Measurements from ENCODE around the gene DIP2C.
A peak's percentile ranks its signal among the peaks of the same experiment; 100 is the strongest.

DIP2C gene

DNA sequence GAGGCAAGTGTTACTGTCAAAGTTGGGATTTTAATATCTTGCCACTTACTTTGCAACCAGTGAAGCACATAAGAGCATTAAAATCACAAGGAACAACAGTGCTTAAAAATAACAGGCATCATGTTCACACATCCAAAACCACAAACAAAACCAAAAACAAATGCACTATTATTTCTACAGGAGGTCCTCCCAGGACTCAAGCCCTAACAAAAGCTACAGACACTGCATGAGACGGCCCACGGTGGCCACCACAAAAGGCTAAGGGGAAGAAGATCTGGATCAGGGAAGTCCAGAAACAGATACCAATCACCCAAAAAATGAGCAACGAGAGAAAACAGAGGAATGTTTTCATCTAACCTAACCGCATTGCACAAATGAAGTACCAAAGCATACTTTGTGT, 395.8 kb downstream of the DIP2C start:
- no peaks in the 10 kb centered on the region for H3K4me1 Mint-ChIP-seq (ENCODE audit: low read depth)
- no peaks in the 10 kb centered on the region for H3K9me3 Mint-ChIP-seq
- no peak overlapping the region for H3K27ac Mint-ChIP-seq
- H3K27me3 Mint-ChIP-seq, result no peaks in the 10 kb centered on the region
- peaks cover 2% of the 10 kb centered on the region for H3K36me3 Mint-ChIP-seq (ENCODE audit: low read depth)
- H3K4me3 Mint-ChIP-seq, result no peak overlapping the region
- DNase-seq, result no peak

DNA sequence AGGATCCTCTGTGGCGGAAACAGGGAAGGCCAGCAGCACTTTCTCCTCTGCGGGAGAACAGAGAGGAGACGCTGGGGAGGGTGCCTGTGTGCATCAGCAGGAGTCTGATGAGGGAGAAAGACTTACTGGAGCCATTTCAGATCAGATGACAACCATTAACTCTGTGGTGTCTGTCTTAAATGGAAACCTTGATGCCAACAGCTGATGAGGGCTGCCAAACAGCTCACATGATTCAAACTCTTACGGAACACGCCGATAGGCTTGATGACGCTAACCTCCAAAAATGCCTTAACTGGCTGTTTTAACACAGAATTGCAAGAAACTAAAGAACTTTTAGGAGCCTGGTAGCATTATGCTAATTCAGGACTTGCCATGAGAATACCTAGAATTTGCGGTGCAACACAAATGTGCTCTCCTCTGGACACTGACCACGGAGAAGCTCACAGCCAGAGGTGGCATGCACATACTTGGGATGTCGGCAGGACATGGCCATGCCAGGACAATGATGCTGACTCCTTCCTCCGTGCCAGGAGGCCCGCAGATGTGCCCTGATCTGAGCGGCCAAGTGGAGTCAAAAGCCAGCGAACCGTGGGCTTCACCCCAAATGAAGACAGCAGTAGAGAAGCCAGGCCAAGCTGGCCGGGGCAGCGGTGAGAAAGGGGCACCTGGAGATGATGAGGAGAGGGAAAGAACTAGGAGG, 399.3 kb downstream of the DIP2C start:
- Mint-ChIP-seq H3K36me3 (ENCODE audit: low read depth) (no peaks in the 10 kb centered on the region), H3K9me3 (no peaks in the 10 kb centered on the region), H3K27me3 (no peaks in the 10 kb centered on the region), H3K4me1 (ENCODE audit: low read depth) (no peaks in the 10 kb centered on the region), H3K27ac (no peak overlapping the region), H3K4me3 (no peak overlapping the region)
- DNase-seq, result no peak

DNA sequence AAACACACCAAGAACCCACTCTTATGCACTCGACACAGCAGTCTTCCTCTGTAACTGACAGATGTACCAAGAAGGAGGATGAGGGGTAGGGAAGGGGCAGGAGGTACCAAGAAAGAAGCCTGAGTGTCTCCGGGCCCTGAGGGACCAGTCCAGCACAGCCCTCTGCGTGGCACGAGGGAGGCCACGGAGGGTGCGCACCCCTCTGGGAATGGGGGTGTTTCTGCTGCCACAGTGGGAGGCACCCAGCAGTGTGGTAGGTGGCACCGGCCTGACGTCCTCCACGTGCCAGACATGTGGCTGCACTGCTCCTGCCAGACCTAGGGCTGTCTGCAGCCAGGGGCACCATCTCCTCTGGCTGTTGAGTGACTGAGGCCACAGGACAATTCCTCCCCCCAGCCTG, 399.9 kb downstream of the DIP2C start:
- H3K27ac Mint-ChIP-seq, result no peak overlapping the region

DNA sequence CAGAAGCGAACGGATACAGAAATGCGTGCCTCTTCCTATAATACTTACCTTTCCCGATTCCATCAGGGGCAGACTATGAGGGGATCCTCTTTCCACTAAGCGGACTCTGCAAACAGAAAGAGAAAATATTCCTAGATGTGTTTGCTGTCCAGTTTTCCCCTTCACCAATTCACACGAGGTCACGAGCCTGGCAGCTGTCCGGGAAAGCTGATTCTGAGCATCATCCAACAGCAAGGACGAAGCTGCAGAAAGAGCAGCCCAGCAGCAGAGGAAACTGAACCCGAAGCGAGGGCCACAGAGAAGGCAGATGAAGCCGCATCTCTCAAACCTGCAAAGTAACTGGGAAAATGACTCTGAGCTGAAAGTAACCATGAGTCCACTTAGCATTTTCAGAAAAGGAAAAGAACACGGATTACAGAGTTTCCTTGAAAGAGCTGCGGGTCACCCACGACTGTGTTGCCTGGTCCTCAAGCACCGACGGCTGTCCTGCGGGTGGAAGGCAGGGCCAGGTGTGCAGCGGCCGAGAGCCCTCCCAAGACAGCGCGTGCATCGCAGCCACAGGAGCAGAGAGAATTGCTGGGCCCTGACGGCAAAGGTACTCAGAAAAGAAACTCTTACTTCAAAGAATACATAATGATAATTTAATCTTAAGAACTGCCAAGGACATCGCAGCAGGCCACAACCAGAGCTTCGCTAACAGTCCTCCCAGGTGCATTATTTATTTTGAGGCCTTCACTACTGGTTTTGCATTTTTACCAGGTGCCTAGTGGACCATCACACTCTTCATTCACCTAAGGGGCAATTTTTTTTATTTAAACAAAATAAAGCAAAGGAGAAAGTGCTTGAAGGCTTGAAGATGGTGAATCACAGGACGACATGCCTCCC, 400.9 kb downstream of the DIP2C start:
- peaks cover 12% of the 10 kb centered on the region for H3K4me1 Mint-ChIP-seq (ENCODE audit: low read depth)
- H3K36me3 Mint-ChIP-seq (ENCODE audit: low read depth), result peaks cover 2% of the 10 kb centered on the region
- no peaks in the 10 kb centered on the region for H3K27me3 Mint-ChIP-seq
- no peak overlapping the region for H3K4me3 Mint-ChIP-seq
- no peaks in the 10 kb centered on the region for H3K9me3 Mint-ChIP-seq
- no peak for DNase-seq
- no peak overlapping the region for H3K27ac Mint-ChIP-seq

More for the DNA sequence above, 399.9 kb downstream of the DIP2C start:
- Mint-ChIP-seq H3K4me3 (no peak overlapping the region), H3K36me3 (ENCODE audit: low read depth) (no peaks in the 10 kb centered on the region), H3K9me3 (no peaks in the 10 kb centered on the region), H3K4me1 (ENCODE audit: low read depth) (peaks cover 2% of the 10 kb centered on the region), H3K27me3 (no peaks in the 10 kb centered on the region)
- DNase-seq, result no peak

DNA sequence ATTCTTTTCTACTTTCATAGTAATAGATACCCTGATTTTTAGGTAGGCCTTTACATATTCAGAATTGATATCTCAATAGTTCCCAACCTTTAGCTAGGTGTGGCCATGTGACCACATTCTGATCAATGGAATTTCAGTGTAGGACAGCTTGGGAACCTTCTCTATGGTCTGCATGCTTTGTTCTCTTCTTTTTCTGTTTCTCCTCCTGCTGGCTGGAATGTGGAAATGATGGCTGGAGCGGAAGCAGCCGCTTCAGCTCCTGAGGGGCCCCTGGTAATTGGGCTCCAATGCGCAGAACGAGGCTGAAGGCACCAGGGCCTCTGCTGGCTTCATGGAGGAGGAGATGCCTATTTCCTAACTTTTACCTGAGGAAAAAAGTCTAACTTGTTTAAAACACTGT, 401.7 kb downstream of the DIP2C start:
- Mint-ChIP-seq H3K4me3 (no peak overlapping the region), H3K27me3 (no peaks in the 10 kb centered on the region), H3K4me1 (ENCODE audit: low read depth) (peaks cover 19% of the 10 kb centered on the region), H3K27ac (no peak overlapping the region), H3K36me3 (ENCODE audit: low read depth) (peaks cover 2% of the 10 kb centered on the region), H3K9me3 (no peaks in the 10 kb centered on the region)
- no peak for DNase-seq

DNA sequence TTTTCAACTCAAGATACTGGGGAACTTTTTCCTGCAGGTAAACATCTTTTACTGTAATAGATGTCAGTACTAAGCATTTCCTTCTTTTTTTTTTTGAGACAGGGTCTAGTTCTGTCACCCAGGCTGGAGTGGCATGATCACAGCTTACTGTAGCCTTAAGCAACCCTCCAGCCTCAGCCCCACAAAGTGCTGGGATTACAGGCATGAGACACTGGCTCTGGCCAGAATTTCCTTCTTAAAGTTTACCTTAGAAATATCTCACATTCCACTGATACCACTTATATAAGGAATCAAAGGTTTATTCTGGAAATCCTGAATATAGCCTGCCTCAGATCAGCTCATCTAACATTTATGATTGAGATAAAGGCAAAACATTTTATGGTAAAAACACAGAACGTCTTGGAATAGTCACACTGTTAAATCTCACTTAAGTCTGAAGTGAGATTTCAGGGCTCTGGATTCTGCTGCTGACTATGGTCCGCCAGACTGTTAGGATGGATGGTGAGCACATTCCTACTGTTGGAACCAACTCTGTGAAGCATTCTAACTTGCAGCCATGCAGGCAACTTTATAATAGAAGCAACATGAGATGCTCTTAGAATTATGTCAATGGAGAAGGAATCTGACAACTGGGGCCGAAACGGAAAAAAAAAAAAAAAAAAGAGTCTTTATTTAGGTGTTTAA, 402.3 kb downstream of the DIP2C start:
- H3K9me3 Mint-ChIP-seq, result no peaks in the 10 kb centered on the region
- no peak for DNase-seq
- H3K4me3 Mint-ChIP-seq, result no peak overlapping the region
- H3K27me3 Mint-ChIP-seq, result no peaks in the 10 kb centered on the region
- no peak overlapping the region for H3K27ac Mint-ChIP-seq
- peaks cover 19% of the 10 kb centered on the region for H3K4me1 Mint-ChIP-seq (ENCODE audit: low read depth)
- H3K36me3 Mint-ChIP-seq (ENCODE audit: low read depth), result peaks cover 2% of the 10 kb centered on the region

DNA sequence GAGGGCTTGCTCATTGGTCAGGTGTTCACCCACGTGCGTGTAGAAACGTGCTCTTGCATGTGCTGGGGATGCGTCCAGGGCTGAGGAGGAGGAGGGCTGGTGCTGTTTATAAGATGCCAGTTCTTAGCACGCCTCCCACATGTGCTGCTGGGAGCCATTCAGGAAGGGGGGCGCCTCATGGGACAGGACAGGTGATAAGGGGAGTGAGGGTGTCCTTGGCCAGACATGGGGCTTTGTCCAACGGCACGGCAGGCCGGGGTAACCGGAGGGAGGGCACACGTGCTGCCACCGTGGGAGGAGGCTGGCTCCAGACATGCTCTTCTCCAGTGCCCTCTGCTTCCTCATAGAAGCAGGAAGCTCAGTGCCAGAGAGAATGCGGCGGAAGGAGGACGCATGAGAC, 404.3 kb downstream of the DIP2C start:
- H3K27ac Mint-ChIP-seq, result peak overlapping the region; percentile 29
- no peaks in the 10 kb centered on the region for H3K9me3 Mint-ChIP-seq
- no peaks in the 10 kb centered on the region for H3K27me3 Mint-ChIP-seq
- H3K4me3 Mint-ChIP-seq, result no peak overlapping the region
- H3K4me1 Mint-ChIP-seq (ENCODE audit: low read depth), result peaks cover 19% of the 10 kb centered on the region
- H3K36me3 Mint-ChIP-seq (ENCODE audit: low read depth), result peaks cover 2% of the 10 kb centered on the region
- DNase-seq, result no peak

DNA sequence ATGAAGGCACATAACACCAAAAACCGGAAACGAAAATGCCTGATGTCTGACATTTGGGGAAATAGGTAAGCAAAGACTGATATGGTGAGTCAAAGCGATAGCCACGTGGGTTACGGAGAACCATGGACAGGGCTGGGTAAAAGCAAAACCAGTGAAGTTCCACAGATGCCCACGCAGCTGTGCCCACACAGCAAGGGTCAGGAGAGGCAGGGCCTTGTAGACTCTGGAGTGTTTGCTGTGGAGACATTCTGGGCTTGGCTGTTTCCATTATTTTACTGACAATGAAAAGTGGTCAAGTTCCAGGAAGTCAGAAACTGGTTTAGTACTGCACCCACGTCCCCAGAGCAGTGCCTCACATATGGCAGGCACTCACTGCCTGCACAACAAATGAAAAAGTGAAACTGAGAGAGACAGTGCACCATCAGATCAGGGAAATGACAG, 405.5 kb downstream of the DIP2C start:
- Mint-ChIP-seq H3K9me3 (no peaks in the 10 kb centered on the region), H3K27me3 (no peaks in the 10 kb centered on the region), H3K4me1 (ENCODE audit: low read depth) (peaks cover 19% of the 10 kb centered on the region), H3K36me3 (ENCODE audit: low read depth) (peaks cover 2% of the 10 kb centered on the region), H3K4me3 (peak overlapping the region; percentile 6), H3K27ac (peak overlapping the region; percentile 80)
- peak; percentile 61 for DNase-seq

DNA sequence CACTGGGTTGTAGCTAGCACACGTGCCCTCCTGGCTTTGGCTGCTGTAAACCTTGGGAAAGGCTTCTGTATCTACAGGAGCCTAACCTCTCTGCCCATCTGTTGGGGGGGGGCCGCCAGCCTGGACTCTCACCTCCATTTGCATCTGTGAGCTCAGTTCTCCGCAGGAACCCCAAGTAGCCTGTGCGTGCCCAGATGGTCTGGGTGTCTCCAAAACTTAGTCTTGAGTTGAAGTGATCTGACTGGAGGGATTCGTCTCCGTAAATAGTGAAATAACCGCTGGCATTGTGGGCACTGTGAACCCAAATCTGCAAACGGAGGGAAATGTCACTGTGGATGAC, 406.4 kb downstream of the DIP2C start:
- Mint-ChIP-seq H3K36me3 (ENCODE audit: low read depth) (peaks cover 2% of the 10 kb centered on the region), H3K4me3 (no peak overlapping the region), H3K27ac (no peak overlapping the region), H3K9me3 (no peaks in the 10 kb centered on the region), H3K27me3 (no peaks in the 10 kb centered on the region), H3K4me1 (ENCODE audit: low read depth) (peaks cover 19% of the 10 kb centered on the region)
- no peak for DNase-seq

DNA sequence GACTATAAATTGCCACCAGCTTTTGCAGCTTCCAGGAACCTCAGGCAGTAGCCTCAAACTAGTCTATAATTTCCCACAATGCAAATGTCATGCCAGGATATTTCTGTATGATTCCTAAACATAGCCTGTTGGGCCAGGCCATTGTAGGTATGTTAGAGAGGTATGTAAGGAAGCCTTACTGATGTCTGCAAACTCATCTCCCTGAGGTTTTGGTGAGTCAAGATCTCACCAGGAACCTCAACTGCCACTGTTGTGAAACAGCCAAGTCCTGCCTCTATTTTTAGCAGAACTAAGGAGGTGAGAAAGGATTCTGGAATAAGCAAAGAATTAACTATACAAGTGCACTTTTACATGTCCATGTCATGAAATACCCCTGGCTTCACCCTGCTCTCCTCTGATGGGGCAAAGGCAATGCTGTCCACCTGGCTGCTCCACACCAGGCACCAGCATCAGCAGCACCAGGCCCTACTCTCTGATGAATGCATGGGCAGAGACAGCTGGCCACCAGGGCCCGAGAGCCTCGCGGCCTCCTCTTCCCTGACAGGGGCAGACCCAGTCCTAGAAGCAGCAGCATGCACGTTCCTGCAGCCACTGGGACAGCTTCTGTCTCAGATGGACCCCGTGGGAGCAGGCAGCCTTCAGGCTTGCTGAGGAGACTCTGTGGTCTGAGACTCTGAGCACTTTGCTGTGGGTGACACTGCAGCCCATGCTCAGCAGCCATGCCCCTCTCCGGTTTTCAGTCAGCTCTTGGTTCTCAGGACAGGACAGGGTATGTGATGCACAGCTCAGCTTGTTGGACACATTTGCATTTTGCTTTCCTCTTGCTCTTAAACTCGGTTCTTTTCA, 407.0 kb downstream of the DIP2C start:
- no peak overlapping the region for H3K4me3 Mint-ChIP-seq
- DNase-seq, result no peak

DNA sequence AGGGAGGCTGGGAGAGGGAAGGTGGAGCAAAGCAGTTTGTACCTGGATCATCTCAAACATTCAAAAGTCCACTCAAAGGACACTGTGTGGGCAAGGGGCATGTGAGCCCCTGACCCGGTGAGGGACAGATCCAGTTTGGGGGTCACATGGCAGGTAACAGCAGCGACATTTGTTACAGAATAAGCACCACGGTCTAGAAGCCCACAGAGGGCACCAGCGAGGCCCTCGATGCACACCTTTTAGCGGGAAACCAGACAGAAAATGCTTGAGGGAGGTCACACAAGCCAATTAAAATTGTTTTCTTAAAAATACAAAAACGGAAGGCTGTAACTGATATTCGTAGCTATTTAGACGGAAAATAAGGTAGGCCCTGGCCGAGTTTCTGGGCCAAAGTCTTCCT, 409.8 kb downstream of the DIP2C start:
- Mint-ChIP-seq H3K4me3 (no peak overlapping the region), H3K36me3 (ENCODE audit: low read depth) (peaks cover 4% of the 10 kb centered on the region), H3K27ac (no peak overlapping the region), H3K4me1 (ENCODE audit: low read depth) (peaks cover 18% of the 10 kb centered on the region), H3K27me3 (no peaks in the 10 kb centered on the region), H3K9me3 (no peaks in the 10 kb centered on the region)
- DNase-seq, result no peak

More for the DNA sequence above, 407.0 kb downstream of the DIP2C start:
- H3K27ac Mint-ChIP-seq, result no peak overlapping the region
- no peaks in the 10 kb centered on the region for H3K9me3 Mint-ChIP-seq
- H3K36me3 Mint-ChIP-seq (ENCODE audit: low read depth), result peaks cover 2% of the 10 kb centered on the region
- H3K4me1 Mint-ChIP-seq (ENCODE audit: low read depth), result peaks cover 19% of the 10 kb centered on the region
- H3K27me3 Mint-ChIP-seq, result no peaks in the 10 kb centered on the region

DNA sequence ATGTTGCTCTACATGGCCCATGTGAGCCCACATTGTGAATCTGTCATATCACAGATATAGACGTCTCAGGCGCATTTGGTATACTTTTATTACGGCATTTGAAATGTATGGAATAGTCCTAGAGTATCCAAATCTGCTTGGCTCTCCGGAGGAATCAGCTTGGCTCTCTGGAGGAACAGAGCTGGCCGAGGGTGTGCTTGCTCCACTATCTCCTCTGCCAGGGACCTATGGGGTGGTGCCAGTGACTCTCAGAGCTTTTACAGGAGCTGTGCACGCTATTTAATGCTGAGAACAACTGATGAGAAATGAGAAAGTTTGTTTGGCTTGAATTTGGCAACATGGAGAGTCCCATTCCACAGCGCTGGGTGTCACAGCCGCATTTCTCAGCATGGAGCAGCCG, 410.2 kb downstream of the DIP2C start:
- Mint-ChIP-seq H3K36me3 (ENCODE audit: low read depth) (peaks cover 2% of the 10 kb centered on the region), H3K9me3 (no peaks in the 10 kb centered on the region), H3K27me3 (no peaks in the 10 kb centered on the region), H3K27ac (no peak overlapping the region), H3K4me1 (ENCODE audit: low read depth) (peaks cover 14% of the 10 kb centered on the region), H3K4me3 (no peak overlapping the region)
- DNase-seq, result no peak

DNA sequence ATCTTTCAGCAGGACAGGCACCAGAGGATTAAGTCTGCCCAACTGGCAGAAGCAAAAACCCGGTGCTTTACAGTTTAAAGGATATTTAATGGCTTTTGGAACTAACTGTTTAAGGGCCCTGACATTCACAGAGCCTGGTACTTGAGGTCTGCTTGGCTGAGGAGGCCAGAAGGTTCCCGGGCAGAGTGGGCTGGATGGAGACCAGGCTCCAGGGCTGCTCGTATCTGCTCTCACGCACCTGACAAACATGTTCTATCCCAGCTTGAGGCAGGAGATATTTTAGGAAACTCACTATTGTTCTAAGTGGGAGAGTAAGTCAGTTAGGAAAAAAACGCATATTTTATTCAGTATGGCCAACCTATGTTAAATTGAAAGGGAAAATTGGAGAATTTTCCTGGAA, 410.8 kb downstream of the DIP2C start:
- no peak for DNase-seq
- H3K36me3 Mint-ChIP-seq (ENCODE audit: low read depth), result peaks cover 2% of the 10 kb centered on the region
- no peaks in the 10 kb centered on the region for H3K9me3 Mint-ChIP-seq
- H3K27me3 Mint-ChIP-seq, result no peaks in the 10 kb centered on the region
- H3K27ac Mint-ChIP-seq, result no peak overlapping the region
- H3K4me3 Mint-ChIP-seq, result no peak overlapping the region
- H3K4me1 Mint-ChIP-seq (ENCODE audit: low read depth), result peaks cover 9% of the 10 kb centered on the region

DNA sequence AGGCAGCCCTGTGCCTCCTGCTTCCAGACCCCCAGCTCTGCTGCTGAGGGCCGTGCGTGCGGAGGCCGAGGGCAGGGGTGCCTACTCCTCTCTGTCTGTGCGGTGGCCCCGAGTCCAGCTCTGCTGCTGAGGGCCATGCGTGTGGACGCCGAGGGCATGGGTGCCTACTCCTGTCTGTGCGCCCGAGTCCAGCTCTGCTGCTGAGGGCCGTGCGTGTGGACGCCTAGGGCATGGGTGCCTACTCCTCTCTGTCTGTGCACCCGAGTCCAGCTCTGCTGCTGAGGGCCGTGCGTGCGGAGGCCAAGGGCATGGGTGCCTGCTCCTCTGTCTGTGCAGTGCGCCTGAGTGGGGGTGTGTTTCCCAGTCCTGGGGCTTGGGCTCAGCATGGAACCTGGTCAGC, 411.5 kb downstream of the DIP2C start:
- H3K4me1 Mint-ChIP-seq (ENCODE audit: low read depth), result peaks cover 1% of the 10 kb centered on the region
- no peaks in the 10 kb centered on the region for H3K9me3 Mint-ChIP-seq
- no peak overlapping the region for H3K27ac Mint-ChIP-seq
- H3K4me3 Mint-ChIP-seq, result no peak overlapping the region
- DNase-seq, result no peak
- no peaks in the 10 kb centered on the region for H3K27me3 Mint-ChIP-seq
- peaks cover 2% of the 10 kb centered on the region for H3K36me3 Mint-ChIP-seq (ENCODE audit: low read depth)

Measured in activated T-cell treated with anti-CD3 and anti-CD28 coated beads, Interleukin-2, amount 50 U/mL, for 24 hours (primary cell).